ENCODE data around the gene INO80E.

Gene INO80E

DNA sequence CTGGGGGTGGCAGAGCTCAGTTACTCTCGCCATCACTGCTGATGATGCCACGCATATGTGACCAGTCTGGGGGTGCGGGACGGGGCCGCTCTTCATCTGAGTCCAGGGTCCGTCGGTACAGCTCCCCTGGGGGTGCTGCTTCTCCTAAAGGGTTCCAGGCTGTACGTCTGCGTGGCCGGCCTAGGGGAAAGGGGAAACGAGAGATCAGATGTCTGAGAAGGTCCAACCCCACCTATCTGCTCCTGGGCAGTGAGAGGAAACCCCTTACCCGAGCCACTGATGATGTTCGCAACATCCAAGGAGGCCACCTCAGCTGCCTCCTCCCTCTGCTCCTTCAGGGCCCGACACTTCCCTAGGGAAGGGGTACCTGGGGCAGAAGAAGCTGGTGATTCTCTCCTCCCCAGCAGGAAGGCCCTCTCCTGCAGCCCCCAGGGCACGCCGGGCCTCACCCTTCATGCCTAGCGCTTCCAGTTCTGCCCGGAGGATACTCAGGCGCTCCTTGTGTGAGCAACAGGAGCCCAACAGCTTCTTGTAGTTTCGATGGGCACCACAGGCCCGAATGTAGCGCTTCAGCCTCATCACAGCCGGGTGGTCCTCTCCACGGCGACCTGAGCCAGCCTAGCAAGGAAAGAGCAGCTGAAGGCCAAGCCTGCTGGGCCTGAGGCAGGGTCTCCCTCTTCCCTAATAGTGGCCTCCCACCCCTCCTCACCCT, 2.7 kb upstream of the INO80E start:
- no peak for DNase-seq

DNA sequence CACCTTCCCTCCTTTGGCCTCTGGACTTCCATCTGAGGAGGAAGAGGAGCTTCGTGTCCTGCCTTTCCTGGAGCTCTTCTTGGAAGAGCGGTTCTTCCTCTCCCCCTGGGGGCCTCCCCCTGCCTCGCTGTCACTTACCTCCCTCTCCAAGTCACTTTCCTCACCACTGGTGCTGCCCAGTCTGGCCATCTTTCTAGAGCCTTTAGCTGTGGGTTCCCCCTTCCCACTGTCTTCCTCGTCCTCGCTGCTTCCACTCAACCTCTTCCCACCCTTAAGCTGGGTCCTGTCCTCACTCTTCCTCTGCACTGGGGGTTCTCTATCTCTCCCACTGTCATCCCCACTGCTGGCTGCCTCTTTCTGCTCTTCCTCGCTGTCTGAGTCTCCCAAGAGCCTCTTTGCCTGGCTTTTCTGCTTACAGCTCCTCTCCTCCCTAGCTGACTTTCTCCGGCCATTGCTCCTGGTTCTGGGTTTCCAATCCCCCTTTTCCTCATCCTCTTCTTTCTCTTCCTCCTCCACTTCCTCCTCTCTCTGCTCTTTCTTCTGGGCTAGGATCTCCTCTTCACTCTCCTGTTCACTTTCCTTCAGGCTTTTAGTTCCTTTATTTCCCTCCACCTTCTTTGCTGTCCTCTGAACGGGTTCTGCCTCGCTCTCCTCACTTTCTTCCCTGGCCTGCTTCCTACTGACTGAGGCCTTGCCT, 2.0 kb upstream of the INO80E start:
- no peak for DNase-seq

DNA sequence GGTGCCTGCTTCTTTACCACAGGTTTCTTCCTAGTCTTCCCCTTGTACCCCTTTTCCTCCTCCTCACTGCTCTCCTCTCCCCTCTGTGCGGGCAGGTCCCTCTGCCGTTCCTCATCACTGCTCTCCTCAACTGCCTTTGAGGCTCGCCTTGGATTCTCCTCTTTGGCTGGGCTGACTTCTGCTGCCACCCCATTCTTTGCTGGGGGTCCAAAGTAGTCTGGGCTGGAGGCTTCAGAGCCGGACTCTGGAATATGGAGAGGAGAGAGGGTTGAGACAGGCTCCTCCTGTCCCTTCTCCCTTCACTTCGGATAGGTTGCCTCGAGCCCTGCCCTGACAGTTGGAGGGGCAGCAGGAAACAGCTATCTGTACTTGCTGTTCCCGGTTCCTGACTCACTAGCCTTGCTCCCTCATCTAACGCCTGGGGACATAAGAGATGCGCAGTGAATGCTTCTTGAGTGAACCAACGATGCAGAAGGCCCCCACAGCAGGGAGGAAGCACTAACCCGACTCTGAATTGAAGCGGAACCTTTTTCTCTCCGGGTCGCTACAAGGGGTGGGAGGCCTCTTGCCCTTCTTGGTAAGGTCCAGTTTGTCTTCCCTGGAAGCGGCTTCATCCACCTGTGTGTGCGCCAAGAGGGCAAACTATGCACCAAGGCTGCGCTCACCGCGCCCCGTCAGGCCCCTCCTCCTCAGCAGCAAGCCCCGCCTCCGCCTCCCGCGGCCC, 1.3 kb upstream of the INO80E start:
- DNase-seq = peak; percentile 74

DNA sequence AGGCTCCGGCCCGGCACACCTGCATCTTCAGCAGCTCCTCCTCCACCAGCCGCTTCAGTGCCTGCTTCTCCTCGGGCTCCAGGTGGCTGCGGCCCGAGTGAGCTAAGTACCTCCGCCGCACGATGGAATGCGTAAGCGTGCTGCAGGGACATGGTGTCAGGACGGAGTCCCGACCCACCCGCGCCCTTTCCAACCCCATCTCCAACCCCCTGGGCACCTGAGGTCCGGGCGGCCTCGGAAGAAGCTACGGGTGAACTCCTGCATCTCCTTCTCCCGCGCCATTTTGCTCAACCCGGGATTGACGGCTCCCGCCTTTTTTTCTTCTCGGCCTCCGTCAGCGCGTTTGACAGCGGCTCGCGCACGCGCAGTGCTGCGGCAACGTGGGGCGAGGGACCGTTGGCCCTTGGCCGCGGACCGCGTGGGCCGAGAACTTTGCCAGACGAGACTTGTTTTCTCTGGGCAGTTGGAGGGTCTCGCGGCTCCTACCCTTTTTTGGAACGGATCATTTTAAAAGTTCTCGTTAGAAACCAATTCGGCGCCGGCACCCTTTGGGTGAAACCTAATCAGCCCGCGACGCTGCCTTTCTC, 624 bp upstream of the INO80E start, which contains the start of gene HIRIP3:
Gene HIRIP3, minus strand, starts transcription at position 294 of the 587 bp plus-strand sequence. Its CDS starts 12 bp downstream, at position 282.
- DNase-seq = peak; percentile 84

DNA sequence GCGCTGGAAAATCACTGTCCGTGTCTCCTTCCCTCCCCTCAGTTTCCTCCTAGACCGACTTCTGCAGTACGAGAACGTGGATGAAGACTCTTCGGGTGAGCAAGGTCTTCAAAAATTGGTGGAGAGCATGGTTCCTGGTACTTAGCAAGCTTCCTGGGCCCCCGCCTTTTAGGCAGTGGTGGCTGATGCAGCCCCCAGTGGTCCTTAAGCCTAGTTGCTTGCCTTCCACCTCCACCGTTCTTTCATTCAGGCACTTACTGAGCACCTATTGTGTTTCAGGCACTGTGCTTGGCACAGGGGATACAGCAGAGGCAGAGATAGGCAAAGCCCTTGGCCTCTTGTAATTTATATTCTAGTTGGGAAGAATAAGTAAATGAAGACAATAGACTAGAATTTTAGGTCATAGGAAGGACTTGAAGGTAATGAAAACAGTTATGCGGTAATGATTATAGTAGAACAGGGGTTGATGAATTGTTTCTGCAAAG, 767 bp downstream of the INO80E start:
- DNase-seq = no peak

DNA sequence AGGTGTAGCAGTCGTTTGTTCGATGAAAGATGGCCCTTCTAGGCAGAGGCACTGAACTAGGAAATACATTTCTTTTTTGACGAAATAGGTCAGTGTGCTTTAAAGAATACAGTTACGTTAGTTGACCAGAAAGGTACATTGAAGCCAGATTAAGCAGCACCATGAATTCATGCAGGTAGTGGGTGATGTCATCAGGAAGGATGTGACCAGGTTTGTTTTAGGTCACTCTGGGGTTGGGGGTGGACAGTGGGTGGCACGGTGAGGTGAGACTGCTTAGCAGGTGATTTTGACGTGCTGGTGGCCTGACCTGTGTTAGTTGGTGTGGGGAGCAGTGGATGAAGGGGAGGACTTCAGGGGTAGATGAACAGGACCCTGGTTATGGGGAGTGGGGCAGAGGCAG, 3.6 kb downstream of the INO80E start:
- DNase-seq = no peak

DNA sequence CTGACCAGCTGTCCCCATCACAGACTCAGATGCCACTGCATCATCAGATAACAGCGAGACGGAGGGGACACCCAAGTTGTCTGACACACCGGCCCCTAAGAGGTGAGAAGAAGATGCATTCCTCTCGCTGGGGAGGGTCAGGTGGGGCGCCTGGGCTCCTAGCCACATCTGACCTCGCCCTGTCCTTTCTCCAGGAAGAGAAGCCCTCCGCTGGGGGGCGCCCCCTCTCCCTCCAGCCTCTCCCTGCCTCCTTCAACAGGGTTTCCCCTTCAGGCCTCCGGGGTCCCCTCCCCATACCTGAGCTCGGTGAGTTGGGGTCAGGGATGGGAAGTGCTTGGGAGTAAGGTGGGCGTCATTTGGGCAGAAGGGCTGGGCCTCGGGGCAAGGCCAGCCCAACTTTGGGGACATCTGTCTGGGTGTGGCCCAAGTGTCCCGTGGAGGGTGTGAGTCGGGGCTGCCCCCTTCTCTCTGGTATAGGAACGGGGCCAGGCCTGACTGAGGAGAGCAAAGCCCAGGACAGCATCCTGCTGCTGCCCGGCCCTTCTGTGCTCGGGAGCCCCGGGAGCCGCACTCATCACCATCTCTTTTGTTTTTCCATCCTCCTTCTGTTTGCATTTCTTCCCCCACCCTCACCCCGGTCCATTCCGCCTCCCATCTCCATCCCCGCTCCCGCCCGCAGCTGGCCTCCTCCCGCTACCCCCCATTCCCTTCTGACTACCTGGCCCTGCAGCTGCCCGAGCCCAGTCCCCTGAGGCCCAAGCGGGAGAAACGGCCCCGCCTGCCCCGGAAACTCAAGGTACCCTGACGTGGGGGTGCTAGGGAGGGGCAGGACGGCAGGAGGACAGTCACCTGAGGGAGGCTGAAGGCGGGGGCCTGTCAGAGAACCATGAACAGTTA, 4.9 kb downstream of the INO80E start:
- DNase-seq = no peak

DNA sequence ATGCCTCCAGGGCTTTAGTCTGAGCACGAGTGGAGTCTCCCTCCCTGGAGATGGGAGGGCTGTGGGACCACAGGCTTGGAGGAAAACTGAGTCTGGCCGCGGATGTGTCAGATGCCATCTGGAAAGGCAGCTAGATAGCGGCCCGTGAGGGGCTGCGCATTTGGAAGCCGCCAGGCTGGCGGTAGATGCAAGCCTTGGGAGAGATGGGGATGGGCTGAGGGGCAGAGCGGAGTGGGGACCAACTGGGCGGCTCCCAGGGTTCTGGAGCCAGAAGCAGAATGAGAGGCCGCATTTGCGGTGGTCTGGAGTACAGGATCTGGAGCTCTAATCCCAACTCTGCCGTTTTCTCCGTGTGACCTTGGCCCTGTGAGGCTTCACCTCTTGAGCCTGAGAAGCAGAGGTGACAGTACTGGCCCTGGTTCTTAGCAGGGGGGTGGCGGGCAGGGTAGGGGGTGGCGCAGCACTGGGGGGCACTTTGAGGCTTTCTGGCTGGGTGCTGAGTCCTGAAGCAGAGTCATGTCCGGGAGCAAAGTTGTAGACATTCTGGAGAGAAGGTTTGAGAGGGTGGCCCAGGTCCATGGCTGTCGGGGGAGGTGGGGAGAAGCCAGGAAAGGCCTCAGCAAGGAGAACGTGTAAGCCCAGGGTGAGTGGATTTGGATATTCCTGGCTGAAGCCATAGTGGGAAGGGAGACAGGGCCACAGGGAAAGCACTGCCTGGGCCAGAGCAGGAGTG, 6.7 kb downstream of the INO80E start:
- no peak for DNase-seq

DNA sequence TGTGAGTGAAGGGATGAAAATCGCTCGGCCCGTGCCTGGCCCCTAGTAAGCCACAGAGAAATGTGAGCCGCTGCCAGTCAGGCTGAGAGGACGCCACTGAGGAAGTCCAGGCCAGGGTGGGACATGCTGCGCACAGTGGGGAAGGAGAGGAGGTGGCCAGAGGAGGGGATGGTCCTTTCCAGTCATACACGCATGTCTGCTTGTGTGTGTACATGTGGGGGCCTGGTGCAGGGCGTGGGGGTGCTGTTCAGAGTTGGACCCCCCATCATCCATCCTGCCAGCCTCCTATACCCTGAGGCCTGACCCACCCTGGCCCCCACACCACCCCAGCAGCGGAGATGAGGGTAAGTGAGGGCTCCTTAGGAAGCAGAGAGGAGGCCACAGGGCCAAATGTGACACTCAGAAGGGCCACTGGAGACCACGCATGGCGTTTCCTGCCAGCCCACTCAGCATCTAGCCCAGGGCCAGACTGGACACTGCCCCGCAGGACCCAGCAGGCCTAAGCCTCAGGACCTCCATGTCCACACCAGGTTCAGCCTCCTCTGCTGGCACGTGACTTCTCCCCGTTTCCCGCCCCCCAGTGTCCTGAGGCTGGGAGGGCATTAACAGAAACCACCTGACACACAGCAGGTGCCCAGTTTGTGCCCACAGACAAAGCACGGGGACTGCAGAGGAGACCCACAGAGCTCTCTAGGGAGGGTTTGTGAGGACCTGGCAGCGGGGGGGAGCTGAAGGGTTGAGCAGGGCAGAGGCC, 7.8 kb downstream of the INO80E start:
- no peak for DNase-seq

DNA sequence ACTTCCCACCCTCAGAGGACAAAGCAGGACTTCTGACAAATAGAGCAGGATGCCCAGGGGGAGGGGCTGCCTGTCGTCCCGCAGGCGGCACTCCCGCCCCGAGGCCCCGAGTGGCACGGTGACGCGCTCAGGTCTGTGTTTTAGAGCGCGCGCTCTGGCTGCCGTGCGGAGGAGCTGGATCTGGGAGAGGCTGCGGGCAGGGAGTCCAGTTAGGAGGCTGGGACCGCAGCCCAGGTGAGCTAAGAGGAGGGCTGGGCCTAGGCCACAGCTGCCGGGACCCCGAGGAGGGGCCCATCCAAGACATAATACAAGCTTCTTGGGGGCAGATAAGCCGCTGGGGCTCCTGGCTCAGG, 8.4 kb downstream of the INO80E start:
- DNase-seq = no peak

DNA sequence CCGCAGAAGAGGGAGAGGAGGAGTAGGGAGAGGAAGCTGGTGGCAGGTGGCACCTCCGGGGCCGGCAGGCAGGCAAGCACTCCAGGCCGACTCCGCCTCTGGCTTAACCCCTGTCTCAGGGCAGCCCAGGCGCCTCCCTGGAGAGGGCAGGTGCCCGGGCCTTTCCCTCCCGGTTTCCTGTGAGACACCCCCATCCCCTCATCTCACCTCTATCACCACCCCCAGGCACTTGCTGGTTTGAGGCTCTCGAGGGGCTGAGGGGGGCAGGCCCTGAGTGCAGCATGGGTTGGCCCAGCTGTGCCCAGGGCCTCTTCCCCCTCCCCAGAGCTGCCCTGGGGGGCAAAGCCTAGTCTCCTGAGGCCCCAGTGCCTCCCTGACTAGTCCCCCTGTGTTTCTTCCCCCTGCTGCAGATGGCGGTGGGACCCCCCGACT, 8.8 kb downstream of the INO80E start:
- DNase-seq = no peak

DNA sequence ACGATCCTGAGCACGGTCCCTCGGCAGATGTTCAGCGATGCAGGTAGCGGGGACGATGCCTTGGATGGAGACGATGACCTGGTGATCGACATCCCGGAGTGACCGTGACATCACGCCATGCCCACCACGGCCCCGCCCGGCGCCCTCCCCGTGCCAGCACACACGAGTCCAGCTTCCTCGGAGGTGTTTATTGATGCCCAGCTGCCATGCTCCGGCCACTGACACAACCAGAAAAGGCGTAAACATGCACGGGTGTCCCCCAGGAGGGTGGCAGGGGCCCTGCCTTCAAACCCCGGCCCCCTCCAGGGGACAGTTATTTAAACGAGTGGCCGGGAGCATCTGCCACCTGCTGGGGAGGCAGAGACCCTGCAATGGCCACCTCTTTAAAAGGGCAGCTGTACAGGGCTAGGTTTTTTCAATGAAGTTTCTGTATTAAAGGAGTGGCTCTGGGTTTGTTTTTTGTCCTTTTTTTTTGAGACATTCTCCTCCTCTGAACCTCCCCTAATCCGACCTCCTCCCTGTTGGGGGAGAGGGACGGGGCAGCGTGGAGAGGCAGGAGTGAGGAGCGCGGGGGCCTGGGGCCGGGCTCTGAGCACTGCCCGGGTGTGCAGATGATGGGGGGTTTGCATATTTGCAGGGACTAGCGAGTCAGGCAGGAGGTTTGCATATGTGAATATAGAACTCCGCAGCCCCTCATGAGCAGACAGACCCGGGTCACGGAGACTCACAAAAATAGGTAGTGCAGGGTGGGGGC, 9.5 kb downstream of the INO80E start:
- peak; percentile 38 for DNase-seq

DNA sequence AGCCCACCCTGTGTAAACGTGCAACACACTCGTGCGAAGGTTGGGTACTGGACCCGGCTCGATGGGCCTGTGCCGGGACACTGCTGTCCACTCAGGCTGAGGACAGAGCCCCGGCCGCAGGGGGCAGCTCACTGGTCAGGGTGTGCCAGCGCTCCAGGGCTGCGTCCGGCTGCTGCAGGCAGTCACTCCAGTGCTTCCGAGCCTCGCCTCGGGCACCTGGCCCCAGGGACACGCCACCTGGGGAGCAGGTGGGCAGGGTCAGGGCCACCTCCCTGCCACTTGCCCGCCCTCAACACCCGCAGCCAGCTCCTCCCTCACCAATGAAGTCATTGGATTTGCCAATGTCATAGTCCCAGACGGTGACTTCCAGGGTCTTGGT, 10.0 kb downstream of the INO80E start:
- DNase-seq = no peak

DNA sequence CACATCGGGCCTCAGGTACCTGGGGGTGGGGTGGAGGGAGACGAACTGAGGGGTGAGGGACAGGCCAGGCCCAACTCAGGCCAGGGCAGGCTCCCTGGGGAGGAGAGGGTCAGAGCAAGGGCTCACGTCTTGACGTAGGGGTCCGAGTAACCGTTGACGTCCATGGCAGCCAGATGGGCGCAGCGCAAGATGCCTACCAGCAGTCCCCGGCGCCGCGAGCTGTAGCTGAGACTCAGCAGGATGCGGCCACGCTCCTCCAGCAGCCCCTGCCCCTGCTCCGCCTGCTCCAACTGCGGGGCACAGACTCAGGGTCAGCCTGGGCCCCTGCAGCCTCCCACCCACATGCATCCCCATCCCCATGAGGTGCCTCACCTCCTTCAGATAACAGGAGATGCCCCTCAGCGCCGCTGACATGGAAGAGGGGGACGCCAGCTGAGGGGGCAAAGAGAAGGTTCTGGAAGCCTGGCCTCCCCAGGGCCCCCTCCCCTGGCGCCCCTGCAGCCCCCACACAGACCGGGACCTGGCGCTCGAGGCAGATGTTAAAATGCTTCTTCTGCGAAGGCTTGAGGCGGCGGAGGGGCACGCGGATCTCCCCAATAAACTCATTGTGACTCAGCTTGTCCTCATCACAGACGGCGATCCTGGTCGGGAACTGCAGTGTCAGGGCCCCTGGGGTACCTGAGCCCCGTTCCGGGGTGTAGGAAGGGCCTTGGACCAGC, 10.8 kb downstream of the INO80E start:
- no peak for DNase-seq

DNA sequence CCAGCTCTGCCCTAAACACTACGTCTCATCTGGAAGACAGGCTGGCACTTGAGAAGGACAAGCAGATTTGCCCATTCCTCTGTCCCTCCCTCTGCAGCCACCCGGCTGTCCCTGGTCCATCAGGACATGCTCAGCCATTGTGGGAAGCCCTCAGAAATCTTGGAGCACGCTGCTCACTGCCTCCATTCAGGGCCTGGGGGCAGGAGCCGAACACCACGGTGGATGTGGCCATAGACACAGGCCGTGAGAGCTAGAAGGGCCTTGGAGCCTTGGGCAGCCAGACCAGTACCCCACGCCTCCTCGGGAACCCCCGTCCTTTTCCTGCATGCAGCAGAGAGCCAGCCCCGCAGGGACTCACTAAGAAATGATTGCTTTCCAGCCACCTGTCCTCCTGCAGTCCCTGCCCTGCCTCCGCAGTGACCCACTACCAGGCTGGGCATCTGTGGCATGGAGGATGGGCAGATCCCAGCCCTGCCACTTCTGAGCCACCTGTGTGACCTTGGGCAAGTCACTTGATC, 11.4 kb downstream of the INO80E start:
- no peak for DNase-seq

DNA sequence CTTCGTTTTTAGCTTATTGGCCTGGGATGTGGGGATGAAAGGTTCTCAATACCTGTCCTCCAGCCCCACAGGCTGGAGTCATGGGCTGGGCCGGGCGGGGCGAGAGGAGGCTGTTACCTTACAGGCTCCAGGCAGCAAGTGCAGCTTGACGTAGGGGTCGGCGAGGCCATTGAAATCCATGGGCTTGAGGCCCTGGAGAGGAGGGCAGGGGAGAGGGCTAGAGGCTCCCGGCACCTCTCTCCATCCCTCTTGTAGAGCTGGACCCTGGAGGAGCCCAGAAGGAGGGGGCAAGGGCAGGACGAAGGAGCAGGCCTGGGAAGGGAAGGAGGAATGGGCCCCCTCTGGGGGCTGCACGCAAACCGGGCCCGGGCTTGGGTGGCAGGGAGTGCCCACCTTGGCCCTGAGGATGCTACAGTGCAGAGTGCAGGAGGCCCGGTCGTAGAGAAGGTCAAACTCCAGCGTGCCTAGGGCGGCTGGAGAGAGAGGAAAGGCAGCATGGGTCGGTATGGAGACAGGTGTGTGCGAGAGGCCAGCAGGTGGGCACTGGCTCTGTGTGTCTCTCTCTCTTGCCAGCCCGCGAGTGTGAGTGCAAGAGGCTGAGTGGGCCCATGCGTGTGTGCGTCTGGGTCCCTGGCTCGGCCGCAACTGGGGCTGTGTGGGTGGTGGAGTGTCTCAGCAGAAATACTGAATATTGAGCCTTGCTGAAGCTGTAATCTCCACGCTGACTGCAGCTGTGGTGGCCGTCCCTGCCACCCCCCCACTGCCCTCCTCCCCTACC, 13.2 kb downstream of the INO80E start:
- no peak for DNase-seq

DNA sequence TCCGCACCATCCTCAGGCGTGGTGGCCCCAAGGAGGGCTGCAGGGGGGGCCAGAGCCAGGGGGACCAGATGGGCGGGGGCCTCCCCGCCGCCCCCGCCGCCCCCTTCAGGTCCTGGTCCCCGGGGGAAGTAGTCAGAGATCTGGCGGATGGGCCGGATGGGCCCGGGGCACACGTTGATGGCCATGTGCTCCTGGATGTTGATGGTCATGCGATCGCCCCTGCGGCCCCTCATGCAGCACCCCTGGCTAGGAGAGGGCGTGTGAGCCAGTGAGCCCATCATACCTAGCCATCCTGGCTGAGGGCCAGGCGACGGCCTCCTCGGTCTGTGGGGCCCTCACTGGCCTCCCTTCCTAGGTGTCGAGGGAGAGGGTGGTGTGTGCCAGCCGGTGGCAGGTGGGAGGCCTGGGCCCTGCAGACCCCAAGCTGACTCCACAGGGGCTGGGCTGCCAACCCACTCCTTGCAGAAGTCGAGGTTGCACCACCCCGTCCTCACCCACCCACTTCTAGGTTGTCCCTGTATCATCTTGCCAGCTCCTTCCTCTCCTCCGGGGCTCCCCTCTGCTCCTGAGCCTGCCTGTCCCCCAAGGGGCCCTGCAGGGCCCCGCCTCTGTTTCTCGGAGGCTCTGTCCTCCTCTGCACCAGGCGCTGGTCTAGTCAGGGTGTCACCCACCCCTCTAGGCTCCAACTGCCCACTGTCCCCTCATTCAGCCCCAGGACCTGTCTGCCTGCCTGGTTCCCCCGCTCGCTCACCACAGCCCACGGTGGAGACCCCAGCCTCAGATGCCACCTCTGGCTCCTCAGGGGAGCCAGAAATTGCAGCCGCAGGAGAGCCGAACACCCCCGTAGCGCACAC, 14.2 kb downstream of the INO80E start:
- DNase-seq = no peak
